Prostate gland (tissue), 2 donors: ENCODE results near the gene GFOD2. TPM values are rescaled to one million over a fixed set of nuclear protein-coding genes. Genes with fewer than 3 reads are reported as not detected.
"Not testable (repeated sequence)": the region's sequence is repeated elsewhere in the genome, so short reads cannot be mapped to it uniquely, and the experiment has no call there.

Experiments
- DNase-seq: peaks from one replicate; pipeline ENCODE4 v3.0.0-alpha.2; 2019; ENCODE audit warnings: low spot score
- H3K27ac ChIP-seq, 2 donors: fragments of 200-600 bp; sonication (generic); 2 replicates each; pipeline ENCODE4 v1.5.1; 2017 to 2019
- H3K27me3 ChIP-seq: fragments of 200-600 bp; sonication (generic); replicated peaks from 2 replicates; pipeline ENCODE4 v1.5.1; 2019; ENCODE audit not compliant: insufficient read depth
- H3K36me3 ChIP-seq, 2 donors: fragments of 200-600 bp; sonication (generic); 1 replicate in 1 of 2; 2 replicates in 1 of 2; pipeline versions ENCODE4 v1.5.1 to v1.8.1; 2017 to 2019
- H3K4me1 ChIP-seq: fragments of 200-600 bp; sonication (generic); replicated peaks from 2 replicates; pipeline ENCODE4 v1.5.1; 2019
- H3K4me3 ChIP-seq, 2 donors: fragments of 200-600 bp; sonication (generic); 2 replicates each; pipeline ENCODE4 v1.5.1; 2017 to 2019
- H3K9me3 ChIP-seq: fragments of 200-600 bp; sonication (generic); 2 replicates; pipeline ENCODE4 v1.5.1; 2017
- CTCF ChIP-seq, 4 experiments: fragments of 200-600 bp in 2 of 4; fragments of 450-650 bp in 2 of 4; sonication (generic) in 2 of 4; IDR thresholded peaks; 1 replicate in 3 of 4; 2 replicates in 1 of 4; pipeline ENCODE4 v1.5.1; 2016 to 2019; ENCODE audit warnings: antibody characterized with exemption in 4 of 4, mild to moderate bottlenecking in 2 of 4, moderate library complexity in 2 of 4
- POLR2A ChIP-seq: fragments of 450-650 bp; IDR thresholded peaks from one replicate; pipeline ENCODE4 v1.6.1; 2016; ENCODE audit warnings: antibody characterized with exemption, mild to moderate bottlenecking
- POLR2AphosphoS5 ChIP-seq: sonication (generic); formaldehyde crosslinking; IDR thresholded peaks from one replicate; pipeline ENCODE4 v1.6.1; 2017; ENCODE audit warnings: antibody characterized with exemption
- WGBS: methylation state at CpG from one replicate; pipeline ENCODE4 v1.1.5; 2018; 5-methylcytosine and 5-hydroxymethylcytosine counted together
- intact Hi-C: fragments of 100-400 bp; cut with DNase I; formaldehyde crosslinking; loops from one replicate; pipeline ENCODE4 v1.14.2; 2022
- total RNA-seq, 2 donors: library from RNA; depleted of rRNA; stranded (reverse); fragments of >200 nt; gene quantifications; one replicate each; pipeline ENCODE4 v1.1.0, GENCODE V29; 2016

Gene GFOD2
- total RNA-seq, 2 donors from 2014 or later, result 16.0 to 27.4 TPM

DNA sequence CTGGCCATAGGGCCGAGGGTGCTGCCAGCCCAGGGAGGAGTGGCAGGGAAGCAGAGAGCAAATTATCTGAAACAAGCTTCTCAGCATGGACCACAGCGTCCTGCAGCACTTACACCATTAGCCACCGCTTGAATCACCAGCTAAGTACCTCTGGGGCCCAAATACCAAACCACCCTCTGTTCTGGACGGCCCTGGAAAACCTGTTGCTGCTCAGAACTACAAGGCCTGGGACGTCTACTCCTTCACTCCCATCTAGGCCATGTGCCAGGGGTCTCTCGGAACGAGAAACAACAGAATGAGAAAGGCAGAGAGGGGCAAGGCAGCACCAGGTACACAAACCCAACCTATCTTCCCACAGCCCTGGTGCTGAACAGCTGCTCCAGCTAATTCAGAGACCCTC lies 39.9 kb upstream of the GFOD2 start:
- DNase-seq, result no peak
- Histone ChIP-seq H3K4me1 (no peaks in the 10 kb centered on the region), H3K9me3 (no peaks in the 10 kb centered on the region), H3K27me3 (no peaks in the 10 kb centered on the region), H3K27ac (no peak overlapping the region), H3K4me3 (no peak overlapping the region), H3K36me3 (no peaks in the 10 kb centered on the region)
- intact Hi-C loops, result no loop called here
- no peak for TF ChIP-seq POLR2AphosphoS5
- TF ChIP-seq CTCF (IDR thresholded peaks at IDR 0.05), result no peak
- TF ChIP-seq POLR2A, result no peak
- WGBS, result 83% methylated on average over 7 of the region's 7 CpGs

- 63% methylated on average over 3 of the region's 3 CpGs for WGBS
- Histone ChIP-seq H3K36me3 (no peaks in the 10 kb centered on the region), H3K27ac (no peak overlapping the region), H3K4me1 (no peaks in the 10 kb centered on the region), H3K9me3 (no peaks in the 10 kb centered on the region), H3K4me3 (no peak overlapping the region), H3K27me3 (no peaks in the 10 kb centered on the region)
- DNase-seq, result no peak
- TF ChIP-seq CTCF (IDR thresholded peaks at IDR 0.05), result no peak
- TF ChIP-seq POLR2AphosphoS5, result no peak
- TF ChIP-seq POLR2A, result no peak
- intact Hi-C loops, result no loop called here
These were observed 38.9 kb upstream of the GFOD2 start for GRCh38 chr16:67758006-67758405.

DNA sequence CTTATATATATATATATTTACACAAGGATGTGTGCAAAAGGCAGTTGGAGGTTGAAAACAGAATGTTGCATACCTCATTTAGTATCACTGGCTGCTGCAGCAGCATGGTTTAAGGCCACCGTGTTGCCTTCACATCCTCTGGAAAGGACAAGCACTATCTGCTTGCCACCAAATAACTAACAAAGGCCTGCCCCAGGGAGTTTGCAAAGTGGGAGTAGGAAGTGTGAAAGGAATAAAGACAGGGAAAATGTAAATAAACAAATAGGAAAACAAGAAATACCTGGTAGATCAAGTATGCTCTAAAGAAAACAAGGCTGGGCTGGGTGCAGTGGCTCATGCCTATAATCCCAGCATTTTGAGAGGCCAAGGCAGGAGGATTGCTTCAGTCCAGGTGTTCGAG lies 33.5 kb upstream of the GFOD2 start:
- H3K4me1 ChIP-seq, result no peaks in the 10 kb centered on the region
- no peak for DNase-seq
- H3K36me3 ChIP-seq, result no peaks in the 10 kb centered on the region
- 72% methylated on average over 2 of the region's 2 CpGs for WGBS
- H3K27ac ChIP-seq, result no peak overlapping the region
- H3K27me3 ChIP-seq, result no peaks in the 10 kb centered on the region
- H3K4me3 ChIP-seq, result no peak overlapping the region
- H3K9me3 ChIP-seq, result no peaks in the 10 kb centered on the region
- TF ChIP-seq POLR2A, result no peak
- TF ChIP-seq CTCF (IDR thresholded peaks at IDR 0.05), result no peak
- TF ChIP-seq POLR2AphosphoS5, result no peak
- intact Hi-C loops, result no loop called here

GRCh38 chr16:67751331-67751730 lies 32.2 kb upstream of the GFOD2 start:
- H3K27ac ChIP-seq, H3K36me3 ChIP-seq, H3K4me1 ChIP-seq, DNase-seq, H3K9me3 ChIP-seq, intact Hi-C loops, H3K27me3 ChIP-seq, H3K4me3 ChIP-seq: not testable (repeated sequence)
- WGBS, result 98% methylated on average over 3 of the region's 3 CpGs

- H3K27ac ChIP-seq, result no peak overlapping the region
- TF ChIP-seq CTCF (IDR thresholded peaks at IDR 0.05) (no peak), POLR2AphosphoS5 (no peak), POLR2A (no peak)
- no peaks in the 10 kb centered on the region for H3K27me3 ChIP-seq
- H3K9me3 ChIP-seq, result no peaks in the 10 kb centered on the region
- WGBS, result 97% methylated on average over 6 of the region's 6 CpGs
- no peaks in the 10 kb centered on the region for H3K36me3 ChIP-seq
- no peaks in the 10 kb centered on the region for H3K4me1 ChIP-seq
- intact Hi-C loops, result no loop called here
- no peak overlapping the region for H3K4me3 ChIP-seq
- no peak for DNase-seq
These were observed 31.4 kb upstream of the GFOD2 start for GRCh38 chr16:67750466-67750865.
